OCI-LY7 (cell line): ENCODE results near the gene HMGN4.

Experiments
- EZH2phosphoT487 ChIP-seq: fragments of 200-600 bp; sonication (generic); IDR thresholded peaks from 2 replicates; pipeline ENCODE4 v1.6.1; 2018; ENCODE audit warnings: low read depth, borderline replicate concordance, mild to moderate bottlenecking, mixed run types, antibody characterized with exemption, low read length, moderate library complexity, mixed read lengths
- TF ChIP-seq, protein P1 (sequence below): fragments of 200-600 bp; sonication (generic); conservative IDR thresholded peaks from 2 replicates; pipeline ENCODE4 v1.5.1; 2014; ENCODE audit warnings: mild to moderate bottlenecking, antibody characterized with exemption, low read length, moderate library complexity, mixed read lengths

DNA sequence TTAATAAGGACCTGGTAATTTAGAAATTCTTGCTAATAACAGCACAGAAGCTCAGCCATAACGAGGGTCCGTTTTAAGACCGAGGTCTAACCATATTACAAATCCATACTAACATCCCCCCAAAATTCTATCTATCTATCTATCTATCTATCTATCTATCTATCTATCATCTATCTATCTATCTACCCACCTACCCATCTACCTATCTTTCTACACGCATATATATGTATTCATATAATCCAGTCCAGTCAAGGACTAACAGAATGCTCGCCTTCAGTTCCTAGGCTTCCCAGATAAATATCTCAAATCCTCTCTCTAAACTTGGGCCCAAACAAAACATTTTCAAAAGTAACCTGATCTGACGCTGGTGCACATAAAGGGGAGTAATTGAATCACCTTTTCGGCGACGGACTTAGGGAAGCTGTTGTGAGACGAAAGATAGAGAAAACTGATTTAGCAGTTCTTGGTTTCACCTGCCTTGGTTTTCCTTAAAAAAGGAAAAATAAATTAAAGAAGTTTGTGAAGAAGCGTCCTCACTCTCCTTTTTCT, 14.5 kb downstream of the HMGN4 start:
- TF ChIP-seq, protein P1, sequence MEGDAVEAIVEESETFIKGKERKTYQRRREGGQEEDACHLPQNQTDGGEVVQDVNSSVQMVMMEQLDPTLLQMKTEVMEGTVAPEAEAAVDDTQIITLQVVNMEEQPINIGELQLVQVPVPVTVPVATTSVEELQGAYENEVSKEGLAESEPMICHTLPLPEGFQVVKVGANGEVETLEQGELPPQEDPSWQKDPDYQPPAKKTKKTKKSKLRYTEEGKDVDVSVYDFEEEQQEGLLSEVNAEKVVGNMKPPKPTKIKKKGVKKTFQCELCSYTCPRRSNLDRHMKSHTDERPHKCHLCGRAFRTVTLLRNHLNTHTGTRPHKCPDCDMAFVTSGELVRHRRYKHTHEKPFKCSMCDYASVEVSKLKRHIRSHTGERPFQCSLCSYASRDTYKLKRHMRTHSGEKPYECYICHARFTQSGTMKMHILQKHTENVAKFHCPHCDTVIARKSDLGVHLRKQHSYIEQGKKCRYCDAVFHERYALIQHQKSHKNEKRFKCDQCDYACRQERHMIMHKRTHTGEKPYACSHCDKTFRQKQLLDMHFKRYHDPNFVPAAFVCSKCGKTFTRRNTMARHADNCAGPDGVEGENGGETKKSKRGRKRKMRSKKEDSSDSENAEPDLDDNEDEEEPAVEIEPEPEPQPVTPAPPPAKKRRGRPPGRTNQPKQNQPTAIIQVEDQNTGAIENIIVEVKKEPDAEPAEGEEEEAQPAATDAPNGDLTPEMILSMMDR: no peak
- no peak for TF ChIP-seq EZH2phosphoT487
